ENCODE data around the gene C13orf46. TPM values are rescaled to one million over a fixed set of nuclear protein-coding genes. Genes with fewer than 3 reads are reported as not detected.

Gene C13orf46
- 0.19 TPM in 1 of 2 replicates, not detected in the other for total RNA-seq

DNA sequence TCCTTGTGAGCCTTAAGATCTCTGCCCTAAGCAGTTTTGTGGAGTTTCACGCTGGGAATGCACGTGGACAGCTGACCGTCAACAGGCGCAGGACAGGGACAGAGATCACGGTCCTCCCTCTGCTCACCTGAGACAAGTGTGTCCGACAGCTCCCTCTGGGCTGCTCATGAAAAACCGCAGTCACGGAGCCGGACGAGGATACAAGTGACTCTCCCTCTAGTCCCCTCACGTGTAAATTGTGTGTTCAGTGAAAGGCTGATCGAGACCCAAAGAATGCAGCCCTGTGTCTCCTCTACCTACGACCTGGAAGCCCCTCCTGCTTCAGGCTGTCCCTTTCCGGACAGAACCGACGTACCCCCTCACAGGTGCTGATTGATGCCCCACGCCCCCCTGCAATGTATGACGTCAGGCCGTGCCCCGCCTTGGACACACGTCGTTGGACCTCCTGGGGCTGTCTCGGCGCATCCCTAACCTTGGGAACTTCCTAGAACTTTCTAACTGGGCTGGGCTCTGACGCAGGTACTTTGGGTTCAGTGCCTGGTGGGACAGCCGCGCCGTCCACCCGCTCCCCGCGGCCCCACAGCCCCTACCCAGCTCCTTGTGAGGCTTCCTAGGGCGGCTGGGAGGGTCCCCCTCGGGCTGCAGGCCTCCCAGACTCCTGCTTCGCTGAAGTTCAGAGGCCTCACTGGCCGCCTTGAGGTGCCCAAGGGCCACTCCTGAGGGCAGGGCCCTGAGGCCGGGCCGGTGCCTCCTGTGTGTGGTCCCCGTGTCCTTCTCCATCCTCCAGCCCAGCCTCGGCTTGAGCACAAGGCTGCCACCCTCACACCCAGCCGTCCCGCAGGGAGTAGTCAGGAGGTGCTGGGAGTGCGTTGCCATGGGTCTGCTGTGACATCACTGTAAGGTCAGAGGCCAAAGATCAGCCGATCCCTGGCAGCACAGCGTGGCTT is at the start of gene C13orf46:
TSS of gene C13orf46 (minus strand) at position 859 of the 947 bp plus-strand sequence. CDS start at position 780, 79 bp downstream.

Other genes starting within 250 kb of the C13orf46 start
- 24.8 and 36.1 TPM in 2 replicates for gene TMEM255B, start 214.8 kb downstream of the C13orf46 start, total RNA-seq
- gene GAS6, start 110.0 kb downstream of the C13orf46 start, total RNA-seq, result 38.7 and 111 TPM in 2 replicates
- 58.3 and 60.1 TPM in 2 replicates for gene RASA3, start 158.5 kb upstream of the C13orf46 start, total RNA-seq
- not detected in 2 replicates for gene CFAP97D2, start 205.2 kb upstream of the C13orf46 start, total RNA-seq

Measured in vein endothelial cell (primary cell).